GM12875 (cell line): Measurements from ENCODE around the gene TENM3.

Experiments
- H3K4me3 ChIP-seq: one replicate; pipeline ENCODE4 v1.5.1; 2011; ENCODE audit warnings: low read depth, low read length, control low read depth
- TF ChIP-seq, protein P1 (sequence below): IDR thresholded peaks from 2 replicates; pipeline ENCODE4 v1.5.1; 2011; ENCODE audit warnings: low read depth, mild to moderate bottlenecking, control low read depth, inconsistent platforms, low read length, moderate library complexity, borderline replicate concordance; ENCODE audit not compliant: insufficient read depth

Gene TENM3

DNA sequence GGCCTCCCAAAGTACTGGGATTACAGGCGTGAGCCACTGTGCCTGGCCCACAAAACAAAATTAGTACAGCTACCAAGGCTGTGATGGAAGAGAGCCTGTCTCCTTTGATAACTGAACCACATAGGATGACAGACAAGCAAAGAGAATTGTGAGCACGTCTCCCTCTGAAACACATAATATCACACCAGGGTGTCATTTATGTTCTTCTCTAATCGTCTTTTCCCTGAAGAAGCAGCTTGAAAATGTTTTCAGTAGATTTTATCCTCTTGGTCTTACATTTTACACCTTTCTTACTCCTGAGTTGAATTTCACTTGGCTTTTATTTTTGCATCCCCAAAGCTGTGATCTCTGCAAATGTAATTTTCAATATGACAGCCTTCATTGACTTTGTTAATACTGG is 67.8 kb downstream of the TENM3 start:
- TF ChIP-seq, protein P1, sequence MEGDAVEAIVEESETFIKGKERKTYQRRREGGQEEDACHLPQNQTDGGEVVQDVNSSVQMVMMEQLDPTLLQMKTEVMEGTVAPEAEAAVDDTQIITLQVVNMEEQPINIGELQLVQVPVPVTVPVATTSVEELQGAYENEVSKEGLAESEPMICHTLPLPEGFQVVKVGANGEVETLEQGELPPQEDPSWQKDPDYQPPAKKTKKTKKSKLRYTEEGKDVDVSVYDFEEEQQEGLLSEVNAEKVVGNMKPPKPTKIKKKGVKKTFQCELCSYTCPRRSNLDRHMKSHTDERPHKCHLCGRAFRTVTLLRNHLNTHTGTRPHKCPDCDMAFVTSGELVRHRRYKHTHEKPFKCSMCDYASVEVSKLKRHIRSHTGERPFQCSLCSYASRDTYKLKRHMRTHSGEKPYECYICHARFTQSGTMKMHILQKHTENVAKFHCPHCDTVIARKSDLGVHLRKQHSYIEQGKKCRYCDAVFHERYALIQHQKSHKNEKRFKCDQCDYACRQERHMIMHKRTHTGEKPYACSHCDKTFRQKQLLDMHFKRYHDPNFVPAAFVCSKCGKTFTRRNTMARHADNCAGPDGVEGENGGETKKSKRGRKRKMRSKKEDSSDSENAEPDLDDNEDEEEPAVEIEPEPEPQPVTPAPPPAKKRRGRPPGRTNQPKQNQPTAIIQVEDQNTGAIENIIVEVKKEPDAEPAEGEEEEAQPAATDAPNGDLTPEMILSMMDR = no peak
- no peak overlapping the region for H3K4me3 ChIP-seq

DNA sequence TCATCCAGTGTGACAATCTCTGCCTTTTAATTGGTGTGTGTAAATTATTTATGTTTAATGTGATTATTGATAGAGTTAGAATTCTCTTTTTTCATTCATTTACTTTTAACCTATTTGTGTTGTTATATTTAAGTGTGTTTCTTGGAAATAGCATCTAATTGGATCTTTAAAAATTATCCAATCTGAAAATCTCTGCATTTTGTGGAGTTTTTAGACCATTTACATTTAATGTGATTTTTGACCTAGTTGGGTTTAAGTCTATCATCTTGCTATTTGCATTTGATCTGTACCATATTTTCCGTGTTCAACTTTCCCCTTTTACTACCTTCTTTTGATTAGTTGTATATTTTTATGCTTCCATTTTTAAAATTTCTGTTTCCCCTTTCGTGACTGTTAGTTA is 71.3 kb downstream of the TENM3 start:
- TF ChIP-seq, protein P1 = no peak

DNA sequence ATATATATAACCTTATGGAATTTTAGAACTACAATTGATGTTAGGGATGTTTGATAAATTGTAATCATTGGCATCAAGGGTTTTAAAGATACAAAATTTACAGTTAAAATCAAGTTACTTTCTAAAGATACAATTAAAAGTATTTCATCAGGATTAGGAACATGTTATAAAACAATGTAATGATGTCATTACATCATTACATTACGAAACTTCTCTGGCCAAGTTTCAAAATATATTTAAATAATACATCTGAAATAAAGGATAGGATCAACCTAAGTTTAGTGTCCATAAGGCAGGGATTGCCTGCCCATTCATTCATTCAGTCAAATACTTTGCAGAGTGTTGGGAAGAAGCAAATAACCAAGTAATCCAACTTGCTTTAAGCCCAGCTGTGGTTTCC is 75.1 kb downstream of the TENM3 start:
- TF ChIP-seq, protein P1 = no peak
- H3K4me3 ChIP-seq = no peak overlapping the region

More for the DNA sequence above, 71.3 kb downstream of the TENM3 start:
- no peak overlapping the region for H3K4me3 ChIP-seq

DNA sequence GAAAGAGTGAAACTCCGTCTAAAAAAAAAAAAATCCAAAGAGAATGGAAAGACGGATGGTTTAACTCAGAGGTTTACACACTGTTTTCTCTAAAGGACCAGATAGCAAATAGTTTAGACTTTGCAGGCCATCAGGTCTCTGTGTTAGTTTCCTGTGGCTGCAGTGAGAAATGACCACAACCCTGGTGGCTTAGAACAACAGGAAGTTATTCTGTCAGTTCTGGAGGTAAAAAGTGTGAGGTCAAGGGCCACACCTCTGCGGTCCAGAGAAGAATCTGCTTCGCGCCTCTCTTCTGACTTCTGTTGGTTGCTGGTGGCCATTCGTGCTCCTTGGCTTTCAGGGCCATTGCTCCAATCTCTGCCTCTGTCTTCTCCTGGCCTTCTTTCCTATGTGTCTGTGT is 76.9 kb downstream of the TENM3 start:
- H3K4me3 ChIP-seq = no peak overlapping the region

DNA sequence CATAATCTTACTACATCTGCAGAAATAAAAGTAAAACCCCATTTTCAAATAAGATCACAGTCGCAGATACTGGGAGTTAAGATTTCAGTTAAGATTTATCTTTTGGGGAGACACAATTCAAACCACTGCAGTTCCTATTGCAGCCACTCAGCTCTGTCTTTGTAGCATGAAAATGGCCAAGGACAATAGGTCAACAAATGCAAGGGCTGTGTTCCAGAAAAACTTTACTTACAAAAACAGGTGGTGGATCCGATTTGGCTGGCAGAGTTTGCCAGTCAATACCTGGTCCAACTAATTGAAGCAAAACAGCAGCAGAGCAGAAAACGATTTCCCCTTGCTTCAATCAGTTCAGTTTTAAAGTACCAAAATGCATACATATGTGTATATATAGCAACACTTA is 77.4 kb downstream of the TENM3 start:
- TF ChIP-seq, protein P1 = no peak
- no peak overlapping the region for H3K4me3 ChIP-seq

More for the DNA sequence above, 76.9 kb downstream of the TENM3 start:
- TF ChIP-seq, protein P1 = no peak

DNA sequence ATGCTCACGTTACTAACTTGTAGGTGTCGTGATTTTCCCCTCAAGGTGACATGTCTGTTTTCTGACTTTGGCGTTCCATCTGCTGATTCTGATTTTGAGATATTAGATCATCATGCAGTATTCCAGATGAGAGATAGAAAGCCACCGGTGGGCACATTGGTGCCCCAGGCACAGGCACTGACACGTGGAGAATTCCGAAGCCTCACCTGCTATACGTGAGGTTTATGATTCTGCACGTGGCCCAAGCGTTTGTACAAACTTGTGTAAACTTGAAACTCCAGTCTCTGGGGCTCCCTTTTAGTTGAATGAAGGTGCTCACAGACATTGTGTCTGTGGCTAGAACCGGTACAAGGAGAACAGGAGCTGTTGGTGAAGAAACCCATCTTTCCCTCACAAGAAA is 81.1 kb downstream of the TENM3 start:
- H3K4me3 ChIP-seq = no peak overlapping the region
- TF ChIP-seq, protein P1 = no peak

DNA sequence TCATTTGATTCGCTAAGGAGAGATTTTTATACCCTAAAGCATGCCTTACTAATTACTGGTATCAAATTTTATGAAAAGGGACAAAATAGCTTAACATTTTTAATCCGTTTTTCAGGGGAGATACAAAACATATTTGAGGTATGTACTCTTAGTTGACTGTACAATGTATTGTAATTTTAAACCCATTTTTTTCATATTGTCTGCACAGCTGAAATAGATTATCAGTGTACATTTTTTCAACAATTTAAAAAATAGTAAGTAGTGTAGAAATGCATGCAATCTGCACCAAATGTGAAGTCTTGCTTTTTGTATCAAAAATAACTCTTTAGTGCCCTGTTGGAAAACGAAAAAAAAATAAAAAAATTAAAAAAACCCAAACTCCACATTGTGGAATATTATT is 82.2 kb downstream of the TENM3 start:
- no peak overlapping the region for H3K4me3 ChIP-seq
- TF ChIP-seq, protein P1 = no peak
